WTC11 (cell line): Measurements from ENCODE around the gene SENP3. TPM values are rescaled to one million over a fixed set of nuclear protein-coding genes. Genes with fewer than 3 reads are reported as not detected.

Experiments
- CBFB ChIP-seq: sonication (generic); formaldehyde crosslinking; IDR thresholded peaks from 2 replicates; pipeline ENCODE4 v1.8.1; 2022; ENCODE audit warnings: mild to moderate bottlenecking, low read depth, missing genetic modification reagents
- EMX1 ChIP-seq: fragments of 250-450 bp; sonication (Bioruptor Pico); IDR thresholded peaks from 2 replicates; pipeline ENCODE4 v1.8.0; 2021; ENCODE audit warnings: mild to moderate bottlenecking
- ETV6 ChIP-seq: sonication (generic); formaldehyde crosslinking; IDR thresholded peaks from 2 replicates; pipeline ENCODE4 v1.8.1; 2022; ENCODE audit warnings: mild to moderate bottlenecking, missing genetic modification reagents
- FOXK1 ChIP-seq: sonication (generic); formaldehyde crosslinking; IDR thresholded peaks from 2 replicates; pipeline ENCODE4 v1.8.0; 2022; ENCODE audit warnings: mild to moderate bottlenecking, moderate library complexity, missing genetic modification reagents
- GABPB1 ChIP-seq: sonication (generic); formaldehyde crosslinking; IDR thresholded peaks from 2 replicates; pipeline ENCODE4 v1.8.1; 2023; ENCODE audit warnings: mild to moderate bottlenecking, missing genetic modification reagents
- GRHL2 ChIP-seq: fragments of 250-450 bp; sonication (Bioruptor Pico); IDR thresholded peaks from 2 replicates; pipeline ENCODE4 v1.8.0; 2022; ENCODE audit warnings: mild to moderate bottlenecking, moderate library complexity; ENCODE audit not compliant: insufficient replicate concordance, severe bottlenecking
- HMGA2 ChIP-seq: fragments of 250-450 bp; sonication (Bioruptor Pico); IDR thresholded peaks from 2 replicates; pipeline ENCODE4 v1.4.0; 2021; ENCODE audit warnings: mild to moderate bottlenecking, moderate library complexity
- IRF1 ChIP-seq: sonication (generic); formaldehyde crosslinking; IDR thresholded peaks from 2 replicates; pipeline ENCODE4 v1.8.0; 2023; ENCODE audit warnings: missing genetic modification reagents
- MXD4 ChIP-seq: fragments of 250-450 bp; sonication (Bioruptor Pico); IDR thresholded peaks from 2 replicates; pipeline ENCODE4 v1.8.0; 2021; ENCODE audit warnings: mild to moderate bottlenecking, moderate library complexity, borderline replicate concordance
- NFATC4 ChIP-seq: fragments of 250-450 bp; sonication (Bioruptor Pico); IDR thresholded peaks from 2 replicates; pipeline ENCODE4 v1.9.0; 2021; ENCODE audit warnings: mild to moderate bottlenecking
- PREB ChIP-seq: sonication (generic); formaldehyde crosslinking; IDR thresholded peaks from 2 replicates; pipeline ENCODE4 v1.8.1; 2022; ENCODE audit warnings: mild to moderate bottlenecking, missing genetic modification reagents, moderate library complexity, borderline replicate concordance
- SMAD3 ChIP-seq: sonication (generic); formaldehyde crosslinking; IDR thresholded peaks from 2 replicates; pipeline ENCODE4 v1.8.0; 2022; ENCODE audit warnings: missing genetic modification reagents, mild to moderate bottlenecking, borderline replicate concordance
- SP1 ChIP-seq: sonication (generic); formaldehyde crosslinking; conservative IDR thresholded peaks from 2 replicates; pipeline ENCODE4 v1.8.1; 2022; ENCODE audit warnings: missing genetic modification reagents
- ZBTB21 ChIP-seq: sonication (generic); formaldehyde crosslinking; IDR thresholded peaks from 2 replicates; pipeline ENCODE4 v1.8.1; 2023; ENCODE audit warnings: mild to moderate bottlenecking, missing genetic modification reagents, borderline replicate concordance
- ZNF219 ChIP-seq: sonication (generic); formaldehyde crosslinking; IDR thresholded peaks from 2 replicates; pipeline ENCODE4 v1.8.0; 2023; ENCODE audit warnings: missing genetic modification reagents, mild to moderate bottlenecking, borderline replicate concordance
- ZNF317 ChIP-seq: sonication (generic); formaldehyde crosslinking; IDR thresholded peaks from 2 replicates; pipeline ENCODE4 v1.8.1; 2023; ENCODE audit warnings: low read depth, mild to moderate bottlenecking, moderate library complexity, missing genetic modification reagents, borderline replicate concordance
- ZNF425 ChIP-seq: fragments of 250-450 bp; sonication (Bioruptor Pico); conservative IDR thresholded peaks from 2 replicates; pipeline ENCODE4 v1.9.0; 2021; ENCODE audit warnings: mild to moderate bottlenecking
- total RNA-seq: library from RNA; stranded (reverse); gene quantifications from 3 replicates; pipeline ENCODE4 v1.2.3, GENCODE V29; 2021
- TF ChIP-seq, protein P1 (sequence below): sonication (generic); formaldehyde crosslinking; IDR thresholded peaks from 2 replicates; pipeline ENCODE4 v1.8.1; 2022; ENCODE audit warnings: mild to moderate bottlenecking, moderate library complexity, missing genetic modification reagents
- TF ChIP-seq, protein P2 (sequence below): fragments of 250-450 bp; sonication (Bioruptor Pico); IDR thresholded peaks from 2 replicates; pipeline ENCODE4 v1.8.0; 2021; ENCODE audit warnings: mild to moderate bottlenecking
- TF ChIP-seq, protein P3 (sequence below): fragments of 250-450 bp; sonication (Bioruptor Pico); IDR thresholded peaks from 2 replicates; pipeline ENCODE4 v1.9.0; 2021; ENCODE audit warnings: mild to moderate bottlenecking
- TF ChIP-seq, protein P4 (sequence below): sonication (generic); formaldehyde crosslinking; IDR thresholded peaks from 2 replicates; pipeline ENCODE4 v1.8.0; 2022; ENCODE audit warnings: mild to moderate bottlenecking, missing genetic modification reagents
- TF ChIP-seq, protein P5 (sequence below): sonication (generic); formaldehyde crosslinking; IDR thresholded peaks from 2 replicates; pipeline ENCODE4 v1.8.0; 2022; ENCODE audit warnings: mild to moderate bottlenecking, missing genetic modification reagents
- TF ChIP-seq, protein P6 (sequence below): sonication (generic); formaldehyde crosslinking; conservative IDR thresholded peaks from 2 replicates; pipeline ENCODE4 v1.8.1; 2022; ENCODE audit warnings: mild to moderate bottlenecking, missing genetic modification reagents
- TF ChIP-seq, protein P7 (sequence below): sonication (generic); formaldehyde crosslinking; IDR thresholded peaks from 2 replicates; pipeline ENCODE4 v1.8.1; 2023; ENCODE audit warnings: mild to moderate bottlenecking, moderate library complexity, missing genetic modification reagents

Gene SENP3
- total RNA-seq, 1 experiment from 2014 or later = 85.4 TPM

GRCh38 chr17:7579001-7579833 is 17.5 kb downstream of the SENP3 start, which contains the start of gene CD68 (continued):
- TF ChIP-seq, protein P1, sequence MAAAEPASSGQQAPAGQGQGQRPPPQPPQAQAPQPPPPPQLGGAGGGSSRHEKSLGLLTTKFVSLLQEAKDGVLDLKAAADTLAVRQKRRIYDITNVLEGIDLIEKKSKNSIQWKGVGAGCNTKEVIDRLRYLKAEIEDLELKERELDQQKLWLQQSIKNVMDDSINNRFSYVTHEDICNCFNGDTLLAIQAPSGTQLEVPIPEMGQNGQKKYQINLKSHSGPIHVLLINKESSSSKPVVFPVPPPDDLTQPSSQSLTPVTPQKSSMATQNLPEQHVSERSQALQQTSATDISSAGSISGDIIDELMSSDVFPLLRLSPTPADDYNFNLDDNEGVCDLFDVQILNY (CRISPR knock-in tag) = 0 out of 2 replicates have a peak, but pooled peaks have one; percentile 29
- TF ChIP-seq, protein P2, sequence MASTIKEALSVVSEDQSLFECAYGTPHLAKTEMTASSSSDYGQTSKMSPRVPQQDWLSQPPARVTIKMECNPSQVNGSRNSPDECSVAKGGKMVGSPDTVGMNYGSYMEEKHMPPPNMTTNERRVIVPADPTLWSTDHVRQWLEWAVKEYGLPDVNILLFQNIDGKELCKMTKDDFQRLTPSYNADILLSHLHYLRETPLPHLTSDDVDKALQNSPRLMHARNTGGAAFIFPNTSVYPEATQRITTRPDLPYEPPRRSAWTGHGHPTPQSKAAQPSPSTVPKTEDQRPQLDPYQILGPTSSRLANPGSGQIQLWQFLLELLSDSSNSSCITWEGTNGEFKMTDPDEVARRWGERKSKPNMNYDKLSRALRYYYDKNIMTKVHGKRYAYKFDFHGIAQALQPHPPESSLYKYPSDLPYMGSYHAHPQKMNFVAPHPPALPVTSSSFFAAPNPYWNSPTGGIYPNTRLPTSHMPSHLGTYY (CRISPR knock-in tag) = peak; percentile 96
- TF ChIP-seq ZNF425 (CRISPR knock-in tag) = peak; percentile 96
- TF ChIP-seq, protein P3, sequence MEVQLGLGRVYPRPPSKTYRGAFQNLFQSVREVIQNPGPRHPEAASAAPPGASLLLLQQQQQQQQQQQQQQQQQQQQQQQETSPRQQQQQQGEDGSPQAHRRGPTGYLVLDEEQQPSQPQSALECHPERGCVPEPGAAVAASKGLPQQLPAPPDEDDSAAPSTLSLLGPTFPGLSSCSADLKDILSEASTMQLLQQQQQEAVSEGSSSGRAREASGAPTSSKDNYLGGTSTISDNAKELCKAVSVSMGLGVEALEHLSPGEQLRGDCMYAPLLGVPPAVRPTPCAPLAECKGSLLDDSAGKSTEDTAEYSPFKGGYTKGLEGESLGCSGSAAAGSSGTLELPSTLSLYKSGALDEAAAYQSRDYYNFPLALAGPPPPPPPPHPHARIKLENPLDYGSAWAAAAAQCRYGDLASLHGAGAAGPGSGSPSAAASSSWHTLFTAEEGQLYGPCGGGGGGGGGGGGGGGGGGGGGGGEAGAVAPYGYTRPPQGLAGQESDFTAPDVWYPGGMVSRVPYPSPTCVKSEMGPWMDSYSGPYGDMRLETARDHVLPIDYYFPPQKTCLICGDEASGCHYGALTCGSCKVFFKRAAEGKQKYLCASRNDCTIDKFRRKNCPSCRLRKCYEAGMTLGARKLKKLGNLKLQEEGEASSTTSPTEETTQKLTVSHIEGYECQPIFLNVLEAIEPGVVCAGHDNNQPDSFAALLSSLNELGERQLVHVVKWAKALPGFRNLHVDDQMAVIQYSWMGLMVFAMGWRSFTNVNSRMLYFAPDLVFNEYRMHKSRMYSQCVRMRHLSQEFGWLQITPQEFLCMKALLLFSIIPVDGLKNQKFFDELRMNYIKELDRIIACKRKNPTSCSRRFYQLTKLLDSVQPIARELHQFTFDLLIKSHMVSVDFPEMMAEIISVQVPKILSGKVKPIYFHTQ (CRISPR knock-in tag) = peak; percentile 98
- no peak for TF ChIP-seq MXD4 (CRISPR knock-in tag)
- no peak for TF ChIP-seq GRHL2 (CRISPR knock-in tag)
- TF ChIP-seq CBFB (CRISPR knock-in tag) = peak; percentile 72; the same call in 1 of the 2 replicates
- peak; percentile 71; the same call in 1 of the 2 replicates for TF ChIP-seq FOXK1 (CRISPR knock-in tag)
- TF ChIP-seq, protein P4, sequence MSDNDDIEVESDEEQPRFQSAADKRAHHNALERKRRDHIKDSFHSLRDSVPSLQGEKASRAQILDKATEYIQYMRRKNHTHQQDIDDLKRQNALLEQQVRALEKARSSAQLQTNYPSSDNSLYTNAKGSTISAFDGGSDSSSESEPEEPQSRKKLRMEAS (CRISPR knock-in tag) = peak; percentile 77
- TF ChIP-seq ZNF317 (CRISPR knock-in tag) = no peak
- 0 out of 2 replicates have a peak, but pooled peaks have one; percentile 60 for TF ChIP-seq ZBTB21
- TF ChIP-seq ZNF219 (CRISPR knock-in tag) = no peak
- peak; percentile 25; the same call in 1 of the 2 replicates for TF ChIP-seq SP1 (CRISPR knock-in tag)
- peak; percentile 95 for TF ChIP-seq NFATC4 (CRISPR knock-in tag)
- TF ChIP-seq SMAD3 (CRISPR knock-in tag) = no peak
- TF ChIP-seq IRF1 (CRISPR knock-in tag) = 0 out of 2 replicates have a peak, but pooled peaks have one; percentile 49
- TF ChIP-seq GABPB1 (CRISPR knock-in tag) = peak; percentile 79; the same call in 1 of the 2 replicates
- peak; percentile 98 for TF ChIP-seq EMX1 (CRISPR knock-in tag)
- TF ChIP-seq, protein P5, sequence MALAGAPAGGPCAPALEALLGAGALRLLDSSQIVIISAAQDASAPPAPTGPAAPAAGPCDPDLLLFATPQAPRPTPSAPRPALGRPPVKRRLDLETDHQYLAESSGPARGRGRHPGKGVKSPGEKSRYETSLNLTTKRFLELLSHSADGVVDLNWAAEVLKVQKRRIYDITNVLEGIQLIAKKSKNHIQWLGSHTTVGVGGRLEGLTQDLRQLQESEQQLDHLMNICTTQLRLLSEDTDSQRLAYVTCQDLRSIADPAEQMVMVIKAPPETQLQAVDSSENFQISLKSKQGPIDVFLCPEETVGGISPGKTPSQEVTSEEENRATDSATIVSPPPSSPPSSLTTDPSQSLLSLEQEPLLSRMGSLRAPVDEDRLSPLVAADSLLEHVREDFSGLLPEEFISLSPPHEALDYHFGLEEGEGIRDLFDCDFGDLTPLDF (CRISPR knock-in tag) = no peak
- 0 out of 2 replicates have a peak, but pooled peaks have one; percentile 6 for TF ChIP-seq HMGA2 (CRISPR knock-in tag)
- TF ChIP-seq ETV6 (CRISPR knock-in tag) = peak; percentile 75
- TF ChIP-seq, protein P6, sequence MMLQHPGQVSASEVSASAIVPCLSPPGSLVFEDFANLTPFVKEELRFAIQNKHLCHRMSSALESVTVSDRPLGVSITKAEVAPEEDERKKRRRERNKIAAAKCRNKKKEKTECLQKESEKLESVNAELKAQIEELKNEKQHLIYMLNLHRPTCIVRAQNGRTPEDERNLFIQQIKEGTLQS (CRISPR knock-in tag) = 0 out of 2 replicates have a peak, but pooled peaks have one; percentile 9
- TF ChIP-seq PREB = peak; percentile 91
- TF ChIP-seq, protein P7, sequence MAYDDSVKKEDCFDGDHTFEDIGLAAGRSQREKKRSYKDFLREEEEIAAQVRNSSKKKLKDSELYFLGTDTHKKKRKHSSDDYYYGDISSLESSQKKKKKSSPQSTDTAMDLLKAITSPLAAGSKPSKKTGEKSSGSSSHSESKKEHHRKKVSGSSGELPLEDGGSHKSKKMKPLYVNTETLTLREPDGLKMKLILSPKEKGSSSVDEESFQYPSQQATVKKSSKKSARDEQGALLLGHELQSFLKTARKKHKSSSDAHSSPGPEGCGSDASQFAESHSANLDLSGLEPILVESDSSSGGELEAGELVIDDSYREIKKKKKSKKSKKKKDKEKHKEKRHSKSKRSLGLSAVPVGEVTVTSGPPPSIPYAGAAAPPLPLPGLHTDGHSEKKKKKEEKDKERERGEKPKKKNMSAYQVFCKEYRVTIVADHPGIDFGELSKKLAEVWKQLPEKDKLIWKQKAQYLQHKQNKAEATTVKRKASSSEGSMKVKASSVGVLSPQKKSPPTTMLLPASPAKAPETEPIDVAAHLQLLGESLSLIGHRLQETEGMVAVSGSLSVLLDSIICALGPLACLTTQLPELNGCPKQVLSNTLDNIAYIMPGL (CRISPR knock-in tag) = 0 out of 2 replicates have a peak, but pooled peaks have one; percentile 3
